B cell (primary cell): ENCODE results near the gene RPS6KA4. TPM values are rescaled to one million over a fixed set of nuclear protein-coding genes. Genes with fewer than 3 reads are reported as not detected.
A peak's percentile ranks its signal among the peaks of the same experiment; 100 is the strongest.

Experiments used
- ATAC-seq: fragments of 200-7000 bp; cut with Tn5 transposase; one replicate; pipeline ENCODE4 v1.10.0; 2021; ENCODE audit warnings: low read depth, mild to moderate bottlenecking, moderate number of reproducible peaks, moderate library complexity
- CTCF ChIA-PET: fragments of 350-600 bp; sonication (Branson Sonifier 250); formaldehyde crosslinking; loops from one replicate; lab custom pipeline; 2021; ENCODE audit warnings: antibody characterized with exemption, inconsistent platforms; lab: Charles Lee
- POLR2A ChIA-PET: fragments of 350-600 bp; sonication (Branson Sonifier 250); formaldehyde crosslinking; loops from one replicate; lab custom pipeline; 2021; ENCODE audit warnings: antibody characterized with exemption; lab: Charles Lee
- DNase-seq: peaks from one replicate; pipeline ENCODE4 v3.0.0; 2013
- H2AFZ ChIP-seq: 2 replicates; pipeline ENCODE4 v1.6.1; 2012; ENCODE audit warnings: mild to moderate bottlenecking, low read depth, low read length; ENCODE audit not compliant: insufficient read depth, poor library complexity, severe bottlenecking
- H3K27ac ChIP-seq, 2 donors: 1 replicate in 1 of 2; 2 replicates in 1 of 2; pipeline ENCODE4 v1.5.1; 2012 to 2013; ENCODE audit warnings: low read length in 2 of 2, mild to moderate bottlenecking in 2 of 2, moderate library complexity in 1 of 2
- H3K27me3 ChIP-seq, 4 experiments: fragments of 200-600 bp in 1 of 4; sonication (generic) in 1 of 4; replicated peaks in 1 of 4; 1 replicate in 2 of 4; 2 replicates in 2 of 4; pipeline versions ENCODE4 v1.6.1 to v1.7.0; 2013 to 2016; ENCODE audit warnings: low read length in 3 of 4, mild to moderate bottlenecking in 2 of 4, mixed read lengths in 1 of 4, moderate library complexity in 1 of 4; ENCODE audit not compliant: insufficient read depth in 4 of 4, control insufficient read depth in 3 of 4; ENCODE audit errors: control extremely low read depth in 1 of 4
- H3K36me3 ChIP-seq, 2 experiments: replicated peaks in 1 of 2; 1 replicate in 1 of 2; 2 replicates in 1 of 2; pipeline versions ENCODE4 v1.6.1 to v1.7.1; 2013; ENCODE audit warnings: low read length in 1 of 2; ENCODE audit not compliant: insufficient read depth in 2 of 2, control insufficient read depth in 1 of 2; ENCODE audit errors: control extremely low read depth in 1 of 2, extremely low read depth in 1 of 2
- H3K4me1 ChIP-seq, 2 donors: fragments of 200-600 bp in 1 of 2; sonication (generic) in 1 of 2; 1 replicate in 1 of 2; 2 replicates in 1 of 2; pipeline versions ENCODE4 v1.5.1 to v1.6.1; 2013 to 2017; ENCODE audit warnings: low read length in 2 of 2; ENCODE audit not compliant: control insufficient read depth in 2 of 2, insufficient read depth in 2 of 2
- H3K4me2 ChIP-seq: replicated peaks from 2 replicates; pipeline ENCODE3; 2012; ENCODE audit warnings: mild to moderate bottlenecking, low read depth, low read length; ENCODE audit not compliant: poor library complexity, severe bottlenecking
- H3K4me3 ChIP-seq, 5 experiments: fragments of 200-600 bp in 1 of 5; sonication (generic) in 1 of 5; 1 replicate in 3 of 5; 2 replicates in 2 of 5; pipeline versions ENCODE4 v1.5.1 to v1.7.0; 2011 to 2016; ENCODE audit warnings: low read length in 4 of 5, mild to moderate bottlenecking in 4 of 5, low read depth in 2 of 5, control low read depth in 1 of 5, moderate library complexity in 1 of 5; ENCODE audit not compliant: insufficient read depth in 1 of 5; ENCODE audit errors: control extremely low read depth in 1 of 5, extremely low read depth in 1 of 5
- H3K79me2 ChIP-seq: fragments of 200-600 bp; sonication (generic); one replicate; pipeline ENCODE4 v1.6.0; 2016; ENCODE audit warnings: low read length; ENCODE audit not compliant: control insufficient read depth, insufficient read depth
- H3K9ac ChIP-seq: fragments of 200-600 bp; sonication (generic); 2 replicates; pipeline ENCODE4 v1.6.1; 2017; ENCODE audit warnings: mild to moderate bottlenecking, low read length, moderate library complexity
- H3K9me3 ChIP-seq, 3 donors: one replicate each; pipeline versions ENCODE4 v1.6.1 to v1.7.1; 2013; ENCODE audit warnings: low read length in 2 of 3; ENCODE audit not compliant: control insufficient read depth in 2 of 3, insufficient read depth in 1 of 3; ENCODE audit errors: control extremely low read depth in 1 of 3
- H4K20me1 ChIP-seq: 2 replicates; pipeline ENCODE4 v1.6.0; 2012; ENCODE audit warnings: mild to moderate bottlenecking, low read length; ENCODE audit not compliant: insufficient read depth, control insufficient read depth, poor library complexity, severe bottlenecking
- H3K27ac Mint-ChIP-seq: one replicate; pipeline ENCODE4 v1.8.0; 2021; ENCODE audit warnings: mixed read lengths
- H3K27me3 Mint-ChIP-seq: one replicate; pipeline ENCODE4 v1.8.0; 2021; ENCODE audit warnings: mixed read lengths
- H3K4me1 Mint-ChIP-seq: one replicate; pipeline ENCODE4 v1.8.0; 2021; ENCODE audit warnings: mixed read lengths
- H3K4me3 Mint-ChIP-seq: one replicate; pipeline ENCODE4 v1.8.0; 2021; ENCODE audit warnings: mixed read lengths
- H3K9me3 Mint-ChIP-seq: one replicate; pipeline ENCODE4 v1.8.0; 2022; ENCODE audit warnings: mixed read lengths; ENCODE audit not compliant: insufficient read depth
- EZH2 ChIP-seq: IDR thresholded peaks from 2 replicates; pipeline ENCODE4 v1.6.1; 2012; ENCODE audit warnings: borderline replicate concordance, low read depth, mild to moderate bottlenecking, moderate library complexity, low read length; ENCODE audit not compliant: insufficient read depth, poor library complexity, severe bottlenecking
- WGBS: methylation state at CpG from one replicate; pipeline ENCODE4 v1.1.5; 2013; ENCODE audit warnings: missing lambda C conversion rate; ENCODE audit not compliant: insufficient coverage; 5-methylcytosine and 5-hydroxymethylcytosine counted together
- intact Hi-C: fragments of 100-400 bp; cut with micrococcal nuclease; formaldehyde crosslinking; loops from one replicate; pipeline ENCODE4 v1.10.0; 2022
- polyA plus RNA-seq: library from polyadenylated mRNA; depleted of rRNA; stranded (reverse); fragments of >200 nt; gene quantifications from 2 replicates; pipeline ENCODE4 v1.2.3, GENCODE V29; 2012
- total RNA-seq, 2 donors: library from RNA; stranded (reverse); fragments of 120-200 nt in 1 of 2; gene quantifications; 1 replicate in 1 of 2; 2 replicates in 1 of 2; pipeline versions ENCODE4 v1.2.3 to v1.2.4, GENCODE V29; 2013 to 2022
- TF ChIP-seq, protein P1 (sequence below): fragments of 200-600 bp; IDR thresholded peaks from one replicate; pipeline ENCODE4 v1.8.0; 2022; ENCODE audit warnings: antibody characterized with exemption, mild to moderate bottlenecking

Gene RPS6KA4
- total and polyA plus RNA-seq, 2 donors (not counting 1 experiment from before 2014, with no cell fraction given) = 22.6 to 32.5 TPM

- CTCF ChIA-PET = no interaction called here
- Histone ChIP-seq H3K79me2 (peaks cover 5% of the 10 kb centered on the region), H2AFZ (no peak overlapping the region), H3K4me2 (no peak overlapping the region), H3K4me1 (peaks cover 8 to 26% of the 10 kb centered on the region in 2 donors), H3K9ac (no peak overlapping the region), H3K9me3 (no peaks in the 10 kb centered on the region), H3K27ac (no peak overlapping the region), H3K27me3 (no peaks in the 10 kb centered on the region), H3K4me3 (no peak overlapping the region), H3K36me3 (peaks cover 0 to 14% of the 10 kb centered on the region in 2 experiments), H4K20me1 (no peaks in the 10 kb centered on the region)
- DNase-seq = no peak
- ATAC-seq = no peak
- POLR2A ChIA-PET = no interaction called here
- peak overlapping the region; percentile 11 for H3K4me3 Mint-ChIP-seq
- no peaks in the 10 kb centered on the region for H3K9me3 Mint-ChIP-seq
- H3K27ac Mint-ChIP-seq = peak overlapping the region; percentile 15
- H3K4me1 Mint-ChIP-seq = peaks cover 30% of the 10 kb centered on the region
- H3K27me3 Mint-ChIP-seq = no peaks in the 10 kb centered on the region
- intact Hi-C loops = no loop called here
- TF ChIP-seq, protein P1, sequence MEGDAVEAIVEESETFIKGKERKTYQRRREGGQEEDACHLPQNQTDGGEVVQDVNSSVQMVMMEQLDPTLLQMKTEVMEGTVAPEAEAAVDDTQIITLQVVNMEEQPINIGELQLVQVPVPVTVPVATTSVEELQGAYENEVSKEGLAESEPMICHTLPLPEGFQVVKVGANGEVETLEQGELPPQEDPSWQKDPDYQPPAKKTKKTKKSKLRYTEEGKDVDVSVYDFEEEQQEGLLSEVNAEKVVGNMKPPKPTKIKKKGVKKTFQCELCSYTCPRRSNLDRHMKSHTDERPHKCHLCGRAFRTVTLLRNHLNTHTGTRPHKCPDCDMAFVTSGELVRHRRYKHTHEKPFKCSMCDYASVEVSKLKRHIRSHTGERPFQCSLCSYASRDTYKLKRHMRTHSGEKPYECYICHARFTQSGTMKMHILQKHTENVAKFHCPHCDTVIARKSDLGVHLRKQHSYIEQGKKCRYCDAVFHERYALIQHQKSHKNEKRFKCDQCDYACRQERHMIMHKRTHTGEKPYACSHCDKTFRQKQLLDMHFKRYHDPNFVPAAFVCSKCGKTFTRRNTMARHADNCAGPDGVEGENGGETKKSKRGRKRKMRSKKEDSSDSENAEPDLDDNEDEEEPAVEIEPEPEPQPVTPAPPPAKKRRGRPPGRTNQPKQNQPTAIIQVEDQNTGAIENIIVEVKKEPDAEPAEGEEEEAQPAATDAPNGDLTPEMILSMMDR = no peak
- TF ChIP-seq EZH2 = no peak
- WGBS = 97% methylated on average over 5 of the region's 7 CpGs
Observed at GRCh38 chr11:64320556-64320955, 38.4 kb upstream of the RPS6KA4 start.

GRCh38 chr11:64321026-64321425, 37.9 kb upstream of the RPS6KA4 start:
- ChIA-PET POLR2A (no interaction called here), CTCF (no interaction called here)
- H3K9ac ChIP-seq = no peak overlapping the region
- no peaks in the 10 kb centered on the region for H3K27me3 ChIP-seq
- H4K20me1 ChIP-seq = no peaks in the 10 kb centered on the region
- H3K27ac ChIP-seq = no peak overlapping the region
- H3K9me3 ChIP-seq = no peaks in the 10 kb centered on the region
- H3K4me3 ChIP-seq = no peak overlapping the region
- H3K4me3 Mint-ChIP-seq = no peak overlapping the region
- H3K4me1 ChIP-seq = peaks cover 8 to 26% of the 10 kb centered on the region in 2 donors
- H3K36me3 ChIP-seq = peaks cover 0 to 12% of the 10 kb centered on the region in 2 experiments
- TF ChIP-seq EZH2 = no peak
- TF ChIP-seq, protein P1 = no peak
- 97% methylated on average over 5 of the region's 5 CpGs for WGBS
- peaks cover 5% of the 10 kb centered on the region for H3K79me2 ChIP-seq
- no peak overlapping the region for H3K27ac Mint-ChIP-seq
- intact Hi-C loops = no loop called here
- no peaks in the 10 kb centered on the region for H3K27me3 Mint-ChIP-seq
- ATAC-seq (no peak), DNase-seq (no peak)
- H3K4me2 ChIP-seq = no peak overlapping the region
- no peak overlapping the region for H2AFZ ChIP-seq
- H3K4me1 Mint-ChIP-seq = peaks cover 30% of the 10 kb centered on the region
- no peaks in the 10 kb centered on the region for H3K9me3 Mint-ChIP-seq
